ENCODE results near the gene USF1. TPM values are rescaled to one million over a fixed set of nuclear protein-coding genes. Genes with fewer than 3 reads are reported as not detected.

Gene USF1
- polyA plus RNA-seq, 1 of the 3 experiments (the other 2 are of a cell fraction) = 43.1 TPM

- H2AFZ ChIP-seq (ENCODE audit: low read depth) = peak within 1 kb of the TSS; percentile 74; the same call in 1 of the 2 replicates
- peak within 1 kb of the TSS; percentile 66 for H3K9ac ChIP-seq
- 68% methylated on average over 24 of the region's 54 CpGs for WGBS (ENCODE audit: low lambda C conversion rate)
- H3K4me2 ChIP-seq = peak within 1 kb of the TSS; percentile 74
- peaks cover 19 to 36% of the 10 kb centered on the region in 2 experiments for H3K36me3 ChIP-seq (replicated peaks in 1 of 2; ENCODE audit: control insufficient read depth in 1 of 2, insufficient read depth in 2 of 2, low read length in 1 of 2)
- no peak for TF ChIP-seq MEF2A (IDR thresholded peaks at IDR 0.05; ENCODE audit: borderline replicate concordance, low read depth)
- no peak for TF ChIP-seq EP300 (IDR thresholded peaks at IDR 0.05; ENCODE audit: borderline replicate concordance in 1 of 2, low read depth in 1 of 2, low read length in 1 of 2)
- peak; percentile 20; the same call in 1 of the 2 replicates for TF ChIP-seq POLR2AphosphoS5 (IDR thresholded peaks at IDR 0.05; ENCODE audit: low read depth, low read length)
- no peak for TF ChIP-seq JUND (IDR thresholded peaks at IDR 0.05)
- TF ChIP-seq USF2 (IDR thresholded peaks at IDR 0.05; ENCODE audit: borderline replicate concordance, low read depth, low read length) = no peak
- no peak for TF ChIP-seq IRF3 (IDR thresholded peaks at IDR 0.05; ENCODE audit: low read depth, low read length)
- TF ChIP-seq GABPA (IDR thresholded peaks at IDR 0.05; ENCODE audit: low read depth) = peak; percentile 76
- TF ChIP-seq REST (IDR thresholded peaks at IDR 0.05; ENCODE audit: low read depth, low read length) = no peak
- peak; percentile 83 for TF ChIP-seq MAX (IDR thresholded peaks at IDR 0.05; ENCODE audit: low read depth)
- TF ChIP-seq RXRA (IDR thresholded peaks at IDR 0.05; ENCODE audit: borderline replicate concordance, low read depth) = no peak
- TF ChIP-seq ZBTB33 (IDR thresholded peaks at IDR 0.05; ENCODE audit: borderline replicate concordance, low read depth) = no peak
- no peak for TF ChIP-seq USF1 (IDR thresholded peaks at IDR 0.05; ENCODE audit: borderline replicate concordance, low read depth)
- TF ChIP-seq MXI1 (IDR thresholded peaks at IDR 0.05; ENCODE audit: low read depth, low read length) = peak; percentile 66; the same call in 1 of the 2 replicates
- peaks cover 0 to 4% of the 10 kb centered on the region in 2 experiments; a peak in 1 of 4 replicates for H3K4me1 ChIP-seq (ENCODE audit: control insufficient read depth in 1 of 2, insufficient read depth in 2 of 2, low read depth in 1 of 2, low read length in 1 of 2)
- CTCF ChIA-PET = interaction anchor here (1.0 to 6.9 kb wide), 6 partner anchors 8 to 101 kb away, joined by 5 to 43 read pairs (median 6); partner anchors contain the start of gene KLHDC9
- POLR2A ChIA-PET = interaction anchor here (1.7 kb wide), 1 partner anchor 7 kb away, joined by 4 read pairs; the partner anchor contains the start of gene USF1
- peak within 1 kb of the TSS; percentile 55 to 60 for H3K4me3 ChIP-seq (ENCODE audit: low read depth in 2 of 2, low read length in 1 of 2)
- H3K27me3 ChIP-seq (ENCODE audit: insufficient read depth) = no peaks in the 10 kb centered on the region
- peaks cover 12% of the 10 kb centered on the region; the same call in 1 of the 2 replicates for H3K79me2 ChIP-seq (ENCODE audit: insufficient read depth)
- H3K9me2 ChIP-seq = no peaks in the 10 kb centered on the region
- H3F3A ChIP-seq (replicated peaks; ENCODE audit: insufficient read depth) = no peaks in the 10 kb centered on the region
- H4K20me1 ChIP-seq (ENCODE audit: insufficient read depth) = no peaks in the 10 kb centered on the region
- no peaks in the 10 kb centered on the region for H3K9me3 ChIP-seq
- H3K27ac ChIP-seq (ENCODE audit: low read depth in 2 of 2, low read length in 1 of 2) = peak within 1 kb of the TSS in 1 of 2 experiments; percentile 54; a peak in 1 of 4 replicates
- peak; percentile 80 for DNase-seq
Observed at GRCh38 chr1:161038523-161039153, 7.1 kb downstream of the USF1 start, which contains the start of gene TSTD1. TSTD1 (minus strand) TSS chr1:161038964; CDS start chr1:161038889, 75 bp downstream.
